ENCODE data around the gene BCL2L1.

- TF ChIP-seq CBX3 (IDR thresholded peaks at IDR 0.05; ENCODE audit: borderline replicate concordance, low read depth) (no peak), POU2F2 (IDR thresholded peaks at IDR 0.05; ENCODE audit: borderline replicate concordance, low read depth, low read length) (no peak), POLR2AphosphoS5 (IDR thresholded peaks at IDR 0.05; ENCODE audit: low read length) (no peak), ASH2L (IDR thresholded peaks at IDR 0.05; ENCODE audit: borderline replicate concordance, low read depth) (no peak), TCF3 (IDR thresholded peaks at IDR 0.05; ENCODE audit: borderline replicate concordance, insufficient read depth, low read depth, low read length) (no peak), CTCF (IDR thresholded peaks at IDR 0.05 in 2 of 3, conservative IDR thresholded peaks at IDR 0.05 in 1 of 3; ENCODE audit: control insufficient read depth in 2 of 3, extremely low read depth in 1 of 3, insufficient read depth in 1 of 3, low read depth in 3 of 3, low read length in 3 of 3) (no peak), CREB1 (IDR thresholded peaks at IDR 0.05; ENCODE audit: low read depth) (no peak), NBN (IDR thresholded peaks at IDR 0.05) (no peak), ZSCAN29 (IDR thresholded peaks at IDR 0.05) (no peak), NRF1 (conservative IDR thresholded peaks at IDR 0.05; ENCODE audit: low read depth, low read length) (no peak), EGR1 (IDR thresholded peaks at IDR 0.05; ENCODE audit: borderline replicate concordance in 1 of 2, low read depth in 2 of 2, low read length in 2 of 2) (no peak)
- TF ChIP-seq, protein P1, sequence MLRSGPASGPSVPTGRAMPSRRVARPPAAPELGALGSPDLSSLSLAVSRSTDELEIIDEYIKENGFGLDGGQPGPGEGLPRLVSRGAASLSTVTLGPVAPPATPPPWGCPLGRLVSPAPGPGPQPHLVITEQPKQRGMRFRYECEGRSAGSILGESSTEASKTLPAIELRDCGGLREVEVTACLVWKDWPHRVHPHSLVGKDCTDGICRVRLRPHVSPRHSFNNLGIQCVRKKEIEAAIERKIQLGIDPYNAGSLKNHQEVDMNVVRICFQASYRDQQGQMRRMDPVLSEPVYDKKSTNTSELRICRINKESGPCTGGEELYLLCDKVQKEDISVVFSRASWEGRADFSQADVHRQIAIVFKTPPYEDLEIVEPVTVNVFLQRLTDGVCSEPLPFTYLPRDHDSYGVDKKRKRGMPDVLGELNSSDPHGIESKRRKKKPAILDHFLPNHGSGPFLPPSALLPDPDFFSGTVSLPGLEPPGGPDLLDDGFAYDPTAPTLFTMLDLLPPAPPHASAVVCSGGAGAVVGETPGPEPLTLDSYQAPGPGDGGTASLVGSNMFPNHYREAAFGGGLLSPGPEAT (IDR thresholded peaks at IDR 0.05; ENCODE audit: low read depth): no peak
Observed at GRCh38 chr20:31695849-31696804, 26.5 kb downstream of the BCL2L1 start.
